Activated CD8-positive, alpha-beta memory T cell treated with anti-CD3 and anti-CD28 coated beads, Interleukin-2, amount 50 U/mL, for 24 hours (primary cell): ENCODE measurements around the gene CTSK.
"Not testable (repeated sequence)": the region's sequence is repeated elsewhere in the genome, so short reads cannot be mapped to it uniquely, and the experiment has no call there.

Experiments
- DNase-seq: peaks from one replicate; pipeline ENCODE4 v3.0.0-alpha.2; 2020; ENCODE audit errors: extremely low read depth

CTSK gene

DNA sequence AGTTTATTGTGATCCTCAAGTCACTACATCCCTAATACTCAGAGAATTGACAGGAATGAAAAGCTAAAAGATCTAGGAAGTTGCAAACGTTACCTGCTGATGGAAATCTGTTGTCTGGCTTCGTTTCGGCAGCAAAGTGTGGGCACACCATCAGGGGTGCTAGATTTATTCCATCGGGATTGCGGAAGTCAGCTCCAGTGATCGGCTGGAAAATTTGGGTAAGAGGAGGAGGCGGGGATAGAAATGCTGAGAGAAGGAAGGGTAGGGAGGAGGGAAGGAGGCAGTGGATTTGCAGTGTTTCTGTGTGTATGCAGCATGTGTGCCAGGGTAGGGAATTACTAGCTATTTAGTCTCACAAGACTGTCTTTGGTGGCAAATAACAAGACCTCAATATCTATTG is at the start of gene CTSK:
Gene CTSK (minus strand): TSS at position 140 of the 400 bp plus-strand sequence. CDS start 1,455 bp downstream, outside the sequence.
- DNase-seq, result no peak

DNA sequence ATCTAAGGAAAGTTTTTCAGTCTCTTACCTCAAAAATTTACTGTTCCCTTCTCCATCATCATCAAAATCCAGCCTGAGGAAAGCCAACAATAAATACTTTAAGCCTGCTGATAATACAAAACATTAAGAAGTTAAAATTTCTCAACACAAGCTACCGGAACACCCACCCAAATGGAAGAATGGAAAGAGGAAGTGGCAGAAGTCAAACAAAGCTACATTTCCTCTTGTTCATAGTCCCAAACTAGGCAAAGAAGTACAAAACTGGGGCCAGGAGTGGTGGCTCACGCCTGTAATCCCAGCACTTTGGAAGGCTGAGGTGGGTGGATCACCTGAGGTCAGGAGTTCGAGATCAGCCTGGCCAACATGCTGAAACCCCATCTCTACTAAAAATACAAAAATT is 44.7 kb upstream of the CTSK start:
- DNase-seq, result not testable (repeated sequence)

DNA sequence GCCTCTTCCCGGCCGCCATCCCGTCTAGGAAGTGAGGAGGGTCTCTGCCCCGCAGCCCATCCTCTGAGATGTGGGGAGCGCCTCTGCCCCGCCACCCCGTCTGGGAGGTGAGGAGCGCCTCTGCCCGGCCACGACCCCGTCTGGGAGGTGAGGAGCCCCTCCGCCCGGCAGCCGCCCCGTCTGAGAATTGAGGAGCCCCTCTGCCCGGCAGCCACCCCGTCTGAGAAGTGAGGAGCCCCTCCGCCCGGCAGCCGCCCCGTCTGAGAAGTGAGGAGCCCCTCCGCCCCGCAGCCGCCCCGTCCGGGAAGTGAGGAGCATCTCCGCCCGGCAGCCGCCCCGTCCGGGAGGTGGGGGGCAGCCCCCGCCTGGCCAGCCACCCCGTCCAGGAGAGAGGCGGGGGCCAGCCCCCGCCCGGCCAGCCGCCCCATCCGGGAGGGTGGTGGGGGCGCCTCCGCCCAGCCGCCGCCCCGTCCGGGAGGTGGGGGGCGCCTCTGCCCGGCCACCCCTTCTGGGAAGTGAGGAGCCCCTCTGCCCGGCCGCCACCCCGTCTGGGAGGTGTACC is 42.8 kb upstream of the CTSK start:
- not testable (repeated sequence) for DNase-seq

DNA sequence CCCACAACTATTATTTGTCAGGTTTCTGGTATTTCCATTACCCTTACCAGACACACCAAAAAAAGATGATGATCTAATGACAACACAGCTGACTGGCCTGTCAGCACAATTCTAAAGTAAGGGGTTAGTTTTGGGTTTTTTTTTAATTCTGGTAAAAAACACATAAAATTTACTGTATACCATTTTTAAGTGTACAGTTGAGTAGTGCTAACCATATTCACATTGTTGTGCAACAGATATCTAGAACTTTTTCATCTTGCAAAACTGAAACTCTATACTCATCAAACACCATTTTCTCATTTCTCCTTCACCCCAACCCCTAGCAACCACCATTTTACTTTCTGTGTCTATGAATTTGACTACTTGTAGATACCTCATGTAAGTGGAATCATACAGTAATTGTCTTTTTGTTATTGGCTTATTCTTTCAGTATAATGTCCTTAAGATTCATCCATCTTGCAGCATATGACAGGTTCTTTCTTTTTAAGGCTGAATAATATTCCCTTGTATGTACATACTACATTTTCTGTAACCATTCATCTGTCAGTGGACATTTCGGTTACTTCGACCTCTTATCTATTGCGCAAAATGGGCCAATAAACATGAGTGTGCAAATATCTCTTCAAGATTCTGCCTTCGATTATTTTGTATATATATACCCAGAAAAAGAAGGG is 38.5 kb upstream of the CTSK start:
- no peak for DNase-seq

DNA sequence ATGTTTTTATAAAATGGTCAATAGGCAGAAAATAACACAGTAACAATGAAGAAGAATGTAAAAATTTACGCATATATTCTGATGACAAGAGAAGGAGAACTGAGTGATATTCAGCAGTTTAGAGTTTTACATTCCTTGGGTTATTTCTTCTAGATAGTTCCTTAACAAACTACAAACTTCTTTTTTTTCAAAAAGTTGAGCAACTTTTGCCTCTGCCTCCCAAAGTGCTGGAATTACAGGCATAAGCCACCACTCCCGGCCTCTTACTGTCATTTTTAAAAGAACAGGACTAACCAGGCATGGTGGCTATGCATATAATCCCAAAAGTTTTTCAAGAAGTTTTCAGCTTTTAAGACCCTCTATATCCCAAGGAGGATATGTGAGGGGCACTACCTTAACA is 35.4 kb upstream of the CTSK start:
- no peak for DNase-seq

DNA sequence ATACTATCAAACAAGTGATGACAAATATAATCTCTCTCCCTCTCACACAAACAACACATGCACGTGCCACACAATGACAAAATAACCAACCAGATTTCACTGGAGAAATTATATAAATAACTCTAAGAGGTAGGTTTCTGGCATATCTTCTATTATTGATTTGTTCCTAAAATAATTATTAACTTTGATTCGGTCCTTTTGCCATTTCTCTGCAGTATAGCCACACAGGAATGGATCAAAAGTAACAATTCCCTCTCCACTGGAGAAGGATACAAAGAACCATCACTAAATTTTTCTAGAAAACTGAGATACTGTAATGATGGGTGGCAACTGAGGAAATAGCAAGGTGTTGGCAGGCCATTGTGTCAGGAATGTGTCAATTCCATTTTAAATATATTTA is 34.9 kb upstream of the CTSK start:
- no peak for DNase-seq

DNA sequence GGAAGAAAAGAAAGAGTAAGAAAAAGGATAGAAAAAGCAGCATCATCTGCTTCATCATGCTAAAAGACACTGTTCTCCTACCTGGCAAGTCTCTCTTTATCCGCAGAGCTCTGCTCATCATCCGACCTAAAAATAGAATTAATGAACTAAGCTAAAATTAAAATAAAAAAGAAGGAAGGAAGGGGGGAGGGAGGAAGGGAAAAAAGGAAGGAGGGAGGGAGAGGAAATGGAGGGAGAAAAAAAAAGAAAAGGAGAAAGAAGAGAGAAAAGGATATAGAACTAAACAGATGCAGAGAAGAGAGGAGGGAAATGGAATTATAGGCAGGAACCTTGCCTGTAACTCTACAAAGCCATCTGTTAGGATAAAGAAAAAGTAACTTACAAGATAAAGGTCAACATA is 34.3 kb upstream of the CTSK start:
- DNase-seq, result no peak

DNA sequence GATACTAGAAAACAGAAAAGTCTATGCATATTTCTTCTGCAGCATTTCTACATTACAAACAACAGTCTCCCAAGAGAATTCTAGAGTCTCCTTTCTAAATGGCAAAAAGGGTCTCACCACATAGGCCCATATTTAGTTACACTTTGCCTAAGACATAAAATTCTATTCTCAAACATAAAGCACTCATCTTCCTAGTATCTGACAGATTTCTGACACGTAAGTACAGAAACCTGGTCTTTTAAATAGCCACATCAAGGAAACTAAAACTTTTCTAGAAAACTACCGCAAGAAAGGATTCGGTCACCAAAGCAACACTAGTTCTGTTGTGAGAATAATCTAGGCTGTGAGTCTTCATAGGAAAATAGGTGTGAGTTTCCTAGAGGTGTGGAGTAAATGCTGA is 33.6 kb upstream of the CTSK start:
- no peak for DNase-seq

DNA sequence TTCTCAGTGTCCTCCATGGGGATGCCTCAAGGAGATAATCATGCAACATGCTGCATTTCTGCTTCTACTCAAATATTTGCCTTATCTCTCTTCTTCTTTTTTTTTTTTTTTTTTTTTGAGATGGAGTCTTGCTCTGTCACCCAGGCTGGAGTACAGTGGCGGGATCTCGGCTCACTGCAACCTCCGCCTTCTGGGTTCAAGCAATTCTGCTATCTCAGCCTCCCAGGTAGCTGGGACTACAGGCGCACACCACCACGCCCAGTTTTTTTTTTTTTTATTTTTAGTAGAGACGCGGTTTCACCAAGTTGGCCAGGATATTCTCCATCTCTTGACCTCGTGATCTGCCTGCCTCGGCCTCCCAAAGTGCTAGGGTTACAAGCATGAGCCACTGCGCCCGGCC is 32.8 kb upstream of the CTSK start:
- not testable (repeated sequence) for DNase-seq

DNA sequence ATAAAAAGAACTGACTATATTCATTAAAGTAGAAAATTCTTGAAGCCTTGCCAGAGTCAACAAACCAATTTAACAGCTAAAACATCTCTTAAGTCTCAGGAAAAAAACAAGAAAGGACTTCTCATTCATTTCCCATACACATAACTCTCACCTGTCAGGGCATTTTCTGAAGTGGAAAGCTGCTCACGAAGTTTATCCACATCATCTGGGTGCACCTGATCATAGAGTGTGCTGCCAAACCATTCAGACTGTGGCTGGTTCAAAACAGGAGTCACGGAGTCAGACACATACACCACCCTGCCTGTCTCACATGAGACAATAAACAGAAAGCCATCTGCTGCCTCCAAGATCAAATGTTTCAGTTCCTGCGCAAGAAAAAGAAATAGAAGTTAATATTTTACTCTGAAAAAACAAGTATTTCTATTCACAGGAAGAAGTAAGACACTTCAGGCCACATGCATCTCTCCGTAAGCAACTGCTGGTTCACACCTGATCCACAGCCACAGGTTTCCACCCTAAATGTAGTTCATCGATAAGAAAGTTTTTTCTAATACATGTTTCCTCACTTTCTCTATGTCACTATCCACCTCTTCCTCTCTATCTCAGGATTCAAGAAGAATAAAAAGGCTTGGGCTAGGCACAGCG is 28.2 kb upstream of the CTSK start:
- DNase-seq, result no peak

DNA sequence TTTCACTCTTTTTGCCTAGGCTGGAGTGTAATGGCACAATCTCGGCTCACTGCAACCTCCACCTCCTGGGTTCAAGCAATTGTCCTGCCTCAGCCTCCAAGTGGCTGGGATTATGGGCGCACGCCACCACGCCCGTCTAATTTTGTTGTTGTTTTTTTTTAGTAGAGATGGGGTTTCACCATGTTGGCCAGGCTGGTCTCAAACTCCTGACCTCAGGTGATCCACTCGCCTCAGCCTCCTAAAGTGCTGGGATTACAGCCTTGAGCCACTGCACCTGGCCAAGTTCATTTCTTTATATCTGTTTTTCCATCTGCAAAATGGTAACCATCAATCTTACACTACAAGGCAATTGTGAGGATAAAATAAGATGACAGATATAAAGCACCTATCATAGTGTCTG is 25.9 kb upstream of the CTSK start:
- not testable (repeated sequence) for DNase-seq

DNA sequence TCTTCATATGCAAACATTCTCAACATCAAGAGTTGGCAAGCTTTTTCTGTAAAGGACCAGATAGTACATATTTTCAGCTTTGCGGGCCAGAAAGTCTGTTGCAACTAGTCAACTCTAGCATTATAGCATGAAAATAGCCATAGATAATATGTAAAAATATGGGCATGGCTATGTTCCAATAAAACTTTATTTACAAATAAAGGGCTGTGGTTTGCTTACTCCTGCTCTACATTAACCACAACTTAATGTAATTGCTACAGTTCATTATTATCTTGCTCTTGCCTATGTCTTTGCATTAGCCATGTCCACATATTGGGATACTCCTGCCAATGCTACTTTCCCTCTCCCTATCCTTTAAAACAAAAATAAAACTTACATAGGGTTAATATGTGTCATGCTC is 24.5 kb upstream of the CTSK start:
- no peak for DNase-seq

DNA sequence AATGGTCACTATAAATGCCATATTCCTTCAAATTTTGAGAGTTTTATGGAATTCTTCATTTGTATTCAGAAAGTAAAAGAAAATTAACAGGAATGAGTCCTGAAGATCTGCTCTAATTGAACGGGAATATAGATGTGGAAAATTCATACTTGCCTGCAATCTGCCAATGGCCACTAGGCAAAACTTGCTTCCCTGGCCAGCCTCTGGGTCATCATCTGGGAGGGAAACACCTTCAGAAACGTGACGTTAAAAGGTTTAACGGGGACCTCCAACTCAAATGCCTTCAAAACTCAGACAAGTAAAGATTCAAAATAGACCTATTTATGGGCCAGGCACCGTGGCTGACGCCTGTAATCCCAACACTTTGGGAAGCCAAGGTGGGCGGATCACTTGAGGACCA is 21.7 kb upstream of the CTSK start:
- DNase-seq, result no peak

DNA sequence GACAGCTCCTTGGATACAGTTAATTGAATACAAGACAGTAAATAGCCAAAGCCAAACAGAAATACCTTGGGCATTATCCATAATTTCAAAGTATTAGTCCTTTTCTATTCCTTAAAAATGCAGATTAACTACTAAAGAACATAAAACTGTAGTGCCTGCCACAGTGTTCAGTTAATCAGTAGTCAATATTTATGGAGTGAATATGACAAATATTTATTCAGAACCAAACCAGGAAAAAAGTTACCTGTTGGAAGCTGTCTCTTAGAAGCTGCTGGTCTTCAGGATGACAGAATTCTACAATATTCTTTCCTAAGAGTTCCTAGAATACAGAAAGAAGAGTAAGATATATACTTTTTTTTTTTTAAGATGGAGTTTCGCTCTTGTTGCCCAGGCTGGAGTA is 18.2 kb upstream of the CTSK start:
- DNase-seq, result no peak

DNA sequence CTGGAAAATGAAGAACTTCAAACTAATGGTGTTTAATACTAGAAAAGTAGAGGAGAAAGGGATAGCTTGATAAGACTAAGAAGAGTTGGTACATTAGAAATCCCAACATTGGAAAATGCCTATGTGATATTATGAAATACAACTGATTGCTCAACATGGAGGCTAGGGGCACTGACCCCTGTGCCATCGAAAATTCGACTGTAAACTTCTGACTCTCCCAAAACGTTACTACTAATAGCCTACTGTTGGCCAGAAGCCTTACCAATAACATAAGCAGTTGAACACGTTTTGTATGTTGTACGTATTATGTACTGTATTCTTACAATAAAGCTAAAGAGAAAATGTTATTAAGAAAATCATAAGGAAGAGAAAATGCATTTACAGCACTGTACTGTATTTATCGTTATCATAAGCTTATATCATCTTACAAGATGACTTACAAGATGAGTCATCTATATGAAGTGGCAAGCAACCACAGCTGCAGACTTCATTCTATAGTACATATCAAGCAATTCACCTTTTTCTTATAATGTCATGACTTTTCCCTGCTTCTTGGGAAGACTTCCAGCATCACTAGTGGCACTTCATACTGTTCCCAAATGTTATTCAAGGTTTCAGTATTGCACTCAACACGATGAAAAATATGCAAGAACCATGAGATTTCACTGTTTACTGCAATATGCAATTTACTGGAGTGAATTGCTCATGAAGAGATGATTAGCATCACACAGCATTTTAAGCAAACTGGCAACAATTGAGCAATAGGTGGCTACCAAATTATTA is 12.9 kb upstream of the CTSK start:
- no peak for DNase-seq

DNA sequence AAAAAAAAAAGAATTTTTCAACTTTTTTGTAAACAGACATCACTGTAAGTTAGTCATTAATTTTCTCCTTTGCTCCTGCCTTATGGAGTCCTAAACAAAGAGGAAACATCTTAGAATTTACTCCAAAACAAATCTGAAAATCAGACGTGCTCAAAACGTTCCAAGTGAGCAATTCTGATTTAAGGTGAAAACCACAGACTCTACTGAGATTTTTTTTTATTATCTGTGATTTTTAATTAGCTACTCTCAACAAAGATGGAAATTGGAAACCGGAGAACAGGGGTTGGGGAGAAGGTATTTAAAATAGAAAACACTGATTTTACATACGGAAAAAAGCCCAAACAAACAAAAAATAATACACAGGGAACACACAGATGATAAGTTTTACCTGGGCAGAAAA is 7.8 kb upstream of the CTSK start:
- no peak for DNase-seq

DNA sequence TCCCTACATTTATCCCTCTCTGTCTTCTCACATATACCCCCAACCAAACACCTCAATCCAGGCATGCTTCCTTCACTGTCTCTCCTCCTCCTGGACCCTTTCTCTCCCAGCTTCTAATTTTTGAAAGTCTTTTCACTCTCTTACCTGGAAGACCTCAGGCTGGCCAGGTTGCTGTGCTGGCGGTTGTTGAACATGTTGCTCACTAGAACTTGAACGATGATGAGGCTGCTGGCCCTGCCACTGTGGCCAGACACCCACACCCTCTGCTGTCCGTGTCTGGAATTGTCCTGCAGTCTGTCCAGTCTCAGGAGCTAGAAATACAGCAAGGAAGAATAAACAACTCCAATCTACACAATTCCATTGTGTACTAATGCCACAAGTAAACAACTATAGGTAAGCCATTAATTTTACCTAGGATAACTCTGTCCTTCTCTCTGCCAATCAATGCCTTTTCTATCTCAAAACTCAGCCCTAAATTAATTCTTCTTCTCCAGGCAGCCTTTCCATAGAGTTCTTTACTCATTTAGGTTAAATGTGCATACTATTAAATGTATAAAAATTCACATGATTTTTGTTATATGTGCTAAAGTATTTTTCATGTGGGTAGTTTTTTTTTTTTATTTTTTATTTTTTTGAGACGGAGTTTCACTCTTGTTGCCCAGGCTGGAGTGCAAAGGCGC is 5.1 kb upstream of the CTSK start:
- DNase-seq, result no peak

DNA sequence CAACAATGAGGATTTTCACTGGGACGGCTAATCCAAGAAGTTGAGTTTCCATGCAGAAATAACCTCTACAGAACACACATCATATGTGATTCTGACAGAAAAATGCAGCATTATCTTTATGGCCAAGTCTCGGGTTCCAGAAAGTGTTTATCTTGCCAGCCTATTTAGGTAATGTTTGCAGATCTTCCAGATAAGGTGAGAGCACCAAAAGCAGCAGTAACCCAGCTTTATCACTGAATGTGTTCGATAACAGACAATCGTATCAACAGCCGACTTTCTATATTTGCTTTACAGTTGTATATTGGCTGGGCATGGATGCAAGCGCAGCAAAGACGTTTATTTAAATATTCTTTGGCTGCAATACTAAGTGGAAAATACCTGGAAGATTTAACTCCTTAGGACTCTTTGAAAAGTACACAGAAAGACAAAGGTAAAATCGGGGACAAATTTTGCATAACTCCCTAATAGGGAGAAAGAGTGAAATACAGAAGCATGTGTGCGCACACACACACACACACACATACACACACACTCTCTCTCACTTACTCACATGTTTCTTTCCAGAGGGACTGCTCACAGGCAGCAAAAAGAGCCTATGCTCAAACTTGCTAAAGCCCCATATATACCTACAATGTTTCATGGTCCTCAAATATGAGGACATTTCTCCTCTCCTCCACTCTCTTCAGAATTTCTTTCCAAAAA is 3.0 kb upstream of the CTSK start:
- DNase-seq, result no peak

DNA sequence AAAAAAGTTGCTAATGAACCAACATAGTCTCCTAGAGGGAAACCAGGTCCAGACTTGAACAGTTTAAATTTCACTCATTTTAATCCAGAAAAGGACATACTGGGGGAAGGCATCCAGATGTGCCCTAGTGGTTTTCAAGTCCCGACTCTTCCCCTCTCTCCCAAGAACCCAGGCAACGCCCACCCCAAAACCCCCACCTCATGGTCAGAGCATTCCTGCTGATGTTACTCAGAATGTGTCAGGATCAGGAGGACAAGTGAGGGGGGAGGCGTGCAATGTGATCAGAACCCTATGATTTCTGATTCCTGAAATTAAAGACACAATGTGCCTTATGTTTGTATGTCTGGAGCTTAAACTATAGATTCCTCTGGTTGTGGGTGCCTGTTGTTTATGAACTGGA is 1.6 kb upstream of the CTSK start:
- DNase-seq, result no peak

DNA sequence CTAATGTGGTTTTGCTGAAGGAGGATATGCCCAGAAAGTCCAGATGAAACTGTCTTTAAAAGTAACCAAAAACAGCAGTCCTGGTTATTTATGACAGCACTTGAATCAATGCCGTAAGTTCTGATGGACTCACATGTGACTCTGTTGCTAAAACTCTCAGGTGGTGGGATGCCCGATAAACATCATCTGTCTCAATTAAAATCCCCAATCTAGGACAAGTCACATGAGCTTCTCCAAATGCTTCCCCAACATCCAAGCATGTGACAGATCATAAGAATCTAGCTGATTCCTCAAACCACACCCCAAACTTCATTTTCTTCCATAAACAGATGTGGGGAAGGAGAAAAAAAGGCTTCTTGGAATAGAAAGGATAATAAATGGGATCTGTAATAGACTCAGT is 786 bp upstream of the CTSK start:
- no peak for DNase-seq

DNA sequence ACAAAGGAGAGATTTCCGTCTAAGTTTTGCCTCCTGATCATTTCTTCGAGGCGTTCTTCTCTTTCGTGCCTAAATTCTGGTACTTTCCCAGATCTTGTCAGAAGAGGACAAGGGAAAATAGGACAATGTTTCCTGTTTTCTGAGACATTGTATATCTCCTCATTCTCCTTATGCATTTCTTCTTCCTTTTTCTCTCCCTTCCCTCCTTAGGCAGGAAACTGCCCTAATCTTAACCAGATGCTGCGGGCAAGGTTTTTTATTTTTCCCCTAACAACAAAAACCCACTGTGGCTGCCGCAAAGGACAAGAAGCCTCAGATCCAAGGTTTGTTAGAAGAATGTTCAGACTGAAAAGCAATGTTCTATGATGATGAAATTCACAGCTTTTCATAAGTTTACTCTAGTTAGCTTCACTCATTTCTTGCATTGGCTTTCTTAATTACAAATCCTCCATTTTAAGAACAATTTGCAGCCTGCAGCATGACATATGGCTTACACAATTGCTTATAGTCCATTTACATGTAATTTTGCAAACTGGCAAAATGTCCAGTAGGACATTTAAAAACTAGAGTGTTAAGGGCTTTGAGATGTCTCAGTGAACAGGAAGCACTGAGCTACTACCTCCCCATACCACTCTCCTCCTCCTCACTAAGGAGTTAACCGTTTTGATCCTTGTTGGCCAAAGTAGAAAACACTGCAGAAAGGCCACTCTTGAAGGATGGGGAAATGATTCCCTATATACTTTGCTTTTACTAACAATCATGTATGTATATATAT is 624 bp downstream of the CTSK start:
- DNase-seq, result no peak
